HG03159 (cell line): ENCODE measurements around the gene ESRP2.

Experiments used
- ATAC-seq: cut with Tn5 transposase; IDR thresholded peaks from one replicate; pipeline ENCODE4 v1.9.1; 2021; ENCODE audit warnings: mild to moderate bottlenecking, moderate library complexity; ENCODE audit not compliant: unreplicated experiment

The ESRP2 gene

GRCh38 chr16:68227183-68227793 lies 8.6 kb downstream of the ESRP2 start:
- ATAC-seq: no peak

GRCh38 chr16:68226116-68226515 lies 9.8 kb downstream of the ESRP2 start:
- no peak for ATAC-seq

- ATAC-seq: no peak
Measured at GRCh38 chr16:68223072-68223471, 12.9 kb downstream of the ESRP2 start.

- ATAC-seq: no peak
Measured at GRCh38 chr16:68219725-68220351, 16.1 kb downstream of the ESRP2 start.

GRCh38 chr16:68217506-68217905 lies 18.4 kb downstream of the ESRP2 start:
- no peak for ATAC-seq

- ATAC-seq: no peak
Measured at GRCh38 chr16:68216240-68216639, 19.7 kb downstream of the ESRP2 start.

GRCh38 chr16:68215302-68215701 lies 20.6 kb downstream of the ESRP2 start:
- no peak for ATAC-seq

- no peak for ATAC-seq
Measured at GRCh38 chr16:68214726-68215125, 21.2 kb downstream of the ESRP2 start.

GRCh38 chr16:68206245-68206644 lies 29.7 kb downstream of the ESRP2 start:
- ATAC-seq: no peak

GRCh38 chr16:68202091-68202519 lies 33.8 kb downstream of the ESRP2 start:
- ATAC-seq: no peak

GRCh38 chr16:68200088-68200783 lies 35.7 kb downstream of the ESRP2 start:
- no peak for ATAC-seq

GRCh38 chr16:68197250-68197649 lies 38.7 kb downstream of the ESRP2 start:
- ATAC-seq: no peak

GRCh38 chr16:68194251-68194650 lies 41.7 kb downstream of the ESRP2 start:
- no peak for ATAC-seq

- ATAC-seq: no peak
Measured at GRCh38 chr16:68190736-68191510, 45.0 kb downstream of the ESRP2 start.

- no peak for ATAC-seq
Measured at GRCh38 chr16:68190081-68190480, 45.8 kb downstream of the ESRP2 start.

- no peak for ATAC-seq
Measured at GRCh38 chr16:68188170-68188569, 47.8 kb downstream of the ESRP2 start.

GRCh38 chr16:68187505-68187904 lies 48.4 kb downstream of the ESRP2 start:
- no peak for ATAC-seq

- ATAC-seq: no peak
Measured at GRCh38 chr16:68186877-68187276, 49.0 kb downstream of the ESRP2 start.

GRCh38 chr16:68183046-68183445 lies 52.9 kb downstream of the ESRP2 start:
- ATAC-seq: no peak

GRCh38 chr16:68179855-68180254 lies 56.1 kb downstream of the ESRP2 start:
- no peak for ATAC-seq

- ATAC-seq: no peak
Measured at GRCh38 chr16:68179196-68179795, 56.6 kb downstream of the ESRP2 start.
